Ascending aorta (tissue), 2 donors: ENCODE results near the gene CLIC4. TPM values are rescaled to one million over a fixed set of nuclear protein-coding genes. Genes with fewer than 3 reads are reported as not detected.

Experiments used
- DNase-seq, 2 donors: peaks; one replicate each; pipeline ENCODE4 v3.0.0-alpha.2; 2019; ENCODE audit warnings: low spot score in 2 of 2
- H3K27ac ChIP-seq, 2 donors: fragments of 200-600 bp; sonication (generic); one replicate each; pipeline ENCODE4 v1.5.1; 2016 to 2017; ENCODE audit warnings: mild to moderate bottlenecking in 1 of 2
- H3K27me3 ChIP-seq: fragments of 200-600 bp; sonication (generic); one replicate; pipeline ENCODE4 v1.5.1; 2017
- H3K36me3 ChIP-seq, 2 donors: fragments of 200-600 bp; sonication (generic); one replicate each; pipeline ENCODE4 v1.5.1; 2016
- H3K4me1 ChIP-seq, 2 donors: fragments of 200-600 bp; sonication (generic); one replicate each; pipeline ENCODE4 v1.5.1; 2016 to 2017; ENCODE audit warnings: mild to moderate bottlenecking in 1 of 2
- H3K4me3 ChIP-seq, 2 donors: fragments of 200-600 bp; sonication (generic); one replicate each; pipeline ENCODE4 v1.5.1; 2016 to 2017; ENCODE audit warnings: mild to moderate bottlenecking in 1 of 2
- H3K9me3 ChIP-seq, 2 donors: fragments of 200-600 bp; sonication (generic); one replicate each; pipeline ENCODE4 v1.5.1; 2016
- CTCF ChIP-seq, 3 experiments: fragments of 200-600 bp in 2 of 3; fragments of 450-650 bp in 1 of 3; sonication (generic) in 2 of 3; IDR thresholded peaks; one replicate each; pipeline ENCODE4 v1.5.1; 2016 to 2019; ENCODE audit warnings: antibody characterized with exemption in 3 of 3, mild to moderate bottlenecking in 1 of 3, moderate library complexity in 1 of 3
- intact Hi-C: fragments of 100-400 bp; cut with DNase I; formaldehyde crosslinking; loops from one replicate; pipeline ENCODE4 v1.15.1; 2023
- total RNA-seq: library from RNA; depleted of rRNA; stranded (reverse); fragments of >200 nt; gene quantifications from one replicate; pipeline ENCODE4 v1.1.0, GENCODE V29; 2016

The CLIC4 gene
- total RNA-seq, 1 donor from 2014 or later: 494 TPM

- DNase-seq: no peak
- H3K4me1 ChIP-seq: peaks cover 4 to 51% of the 10 kb centered on the region in 2 donors
- no peak overlapping the region for H3K4me3 ChIP-seq
- H3K36me3 ChIP-seq: no peaks in the 10 kb centered on the region
- intact Hi-C loops: loop anchor here (2.0 kb wide), 1 partner anchor 142 kb away; no protein-coding TSS in a partner anchor
- no peaks in the 10 kb centered on the region for H3K27me3 ChIP-seq
- peak; percentile 60 to 80 (median 73) for TF ChIP-seq CTCF (IDR thresholded peaks at IDR 0.05)
- peak overlapping the region in 1 of 2 donors; percentile 13 for H3K27ac ChIP-seq
- H3K9me3 ChIP-seq: no peaks in the 10 kb centered on the region
These were observed 85.5 kb downstream of the CLIC4 start for GRCh38 chr1:24830680-24831272.

GRCh38 chr1:24841593-24841992 lies 96.3 kb downstream of the CLIC4 start:
- Histone ChIP-seq H3K4me3 (no peak overlapping the region), H3K27me3 (no peaks in the 10 kb centered on the region), H3K9me3 (no peaks in the 10 kb centered on the region), H3K36me3 (peaks cover 25 to 55% of the 10 kb centered on the region in 2 donors), H3K27ac (no peak overlapping the region), H3K4me1 (no peaks in the 10 kb centered on the region)
- DNase-seq: no peak
- intact Hi-C loops: no loop called here
- no peak for TF ChIP-seq CTCF (IDR thresholded peaks at IDR 0.05)

GRCh38 chr1:24846671-24847070 lies 101.4 kb downstream of the CLIC4 start:
- Histone ChIP-seq H3K27me3 (no peaks in the 10 kb centered on the region), H3K36me3 (peaks cover 21 to 38% of the 10 kb centered on the region in 2 donors), H3K27ac (no peak overlapping the region), H3K4me1 (peaks cover 0 to 14% of the 10 kb centered on the region in 2 donors), H3K9me3 (no peaks in the 10 kb centered on the region), H3K4me3 (no peak overlapping the region)
- DNase-seq: no peak
- intact Hi-C loops: loop anchor here (5.0 kb wide), 1 partner anchor 361 kb away; no protein-coding TSS in a partner anchor
- TF ChIP-seq CTCF (IDR thresholded peaks at IDR 0.05): no peak

GRCh38 chr1:24847995-24848881 lies 103.0 kb downstream of the CLIC4 start:
- H3K36me3 ChIP-seq: peaks cover 11 to 26% of the 10 kb centered on the region in 2 donors
- TF ChIP-seq CTCF (IDR thresholded peaks at IDR 0.05): peak; percentile 88 to 93 (median 92)
- DNase-seq: peak; percentile 79 to 95
- H3K4me1 ChIP-seq: peaks cover 0 to 14% of the 10 kb centered on the region in 2 donors
- no peaks in the 10 kb centered on the region for H3K27me3 ChIP-seq
- intact Hi-C loops: loop anchor here (5.0 kb wide), 1 partner anchor 359 kb away; no protein-coding TSS in a partner anchor
- peak overlapping the region; percentile 52 to 67 for H3K27ac ChIP-seq
- H3K4me3 ChIP-seq: peak overlapping the region; percentile 65 to 67
- H3K9me3 ChIP-seq: no peaks in the 10 kb centered on the region

- intact Hi-C loops: loop anchor here (5.0 kb wide), 1 partner anchor 358 kb away; no protein-coding TSS in a partner anchor
- Histone ChIP-seq H3K9me3 (no peaks in the 10 kb centered on the region), H3K27me3 (no peaks in the 10 kb centered on the region), H3K27ac (no peak overlapping the region), H3K4me3 (no peak overlapping the region), H3K36me3 (peaks cover 6 to 17% of the 10 kb centered on the region in 2 donors), H3K4me1 (peaks cover 0 to 14% of the 10 kb centered on the region in 2 donors)
- no peak for DNase-seq
- peak in 1 of 3 experiments; percentile 19 for TF ChIP-seq CTCF (IDR thresholded peaks at IDR 0.05)
These were observed 104.5 kb downstream of the CLIC4 start for GRCh38 chr1:24849672-24850295.
